ENCODE measurements around the gene CCDC180.
"Not testable (repeated sequence)": the region's sequence is repeated elsewhere in the genome, so short reads cannot be mapped to it uniquely, and the experiment has no call there.

The CCDC180 gene

GRCh38 chr9:97311798-97312500 is 4.5 kb downstream of the CCDC180 start:
- no peak for DNase-seq

- no peak for DNase-seq
Measured at GRCh38 chr9:97312556-97312955, 5.1 kb downstream of the CCDC180 start.

- no peak for DNase-seq
Measured at GRCh38 chr9:97313243-97313642, 5.8 kb downstream of the CCDC180 start.

- no peak for DNase-seq
Measured at GRCh38 chr9:97313746-97314145, 6.3 kb downstream of the CCDC180 start.

- no peak for DNase-seq
Measured at GRCh38 chr9:97314503-97314902, 7.0 kb downstream of the CCDC180 start.

GRCh38 chr9:97315550-97315949 is 8.1 kb downstream of the CCDC180 start:
- DNase-seq = no peak

GRCh38 chr9:97316904-97317303 is 9.4 kb downstream of the CCDC180 start:
- DNase-seq = no peak

- no peak for DNase-seq
Measured at GRCh38 chr9:97318433-97318832, 11.0 kb downstream of the CCDC180 start.

GRCh38 chr9:97319395-97319794 is 11.9 kb downstream of the CCDC180 start:
- DNase-seq = no peak

GRCh38 chr9:97320080-97320642 is 12.7 kb downstream of the CCDC180 start:
- no peak for DNase-seq

- DNase-seq = no peak
Measured at GRCh38 chr9:97321251-97321650, 13.8 kb downstream of the CCDC180 start.

- no peak for DNase-seq
Measured at GRCh38 chr9:97321691-97322090, 14.2 kb downstream of the CCDC180 start.

GRCh38 chr9:97322105-97322504 is 14.6 kb downstream of the CCDC180 start:
- no peak for DNase-seq

- no peak for DNase-seq
Measured at GRCh38 chr9:97324954-97325353, 17.5 kb downstream of the CCDC180 start.

- no peak for DNase-seq
Measured at GRCh38 chr9:97327562-97327961, 20.1 kb downstream of the CCDC180 start.

GRCh38 chr9:97332993-97333392 is 25.5 kb downstream of the CCDC180 start:
- DNase-seq = no peak

- not testable (repeated sequence) for DNase-seq
Measured at GRCh38 chr9:97335622-97336021, 28.2 kb downstream of the CCDC180 start.

GRCh38 chr9:97348871-97349270 is 41.4 kb downstream of the CCDC180 start:
- no peak for DNase-seq

GRCh38 chr9:97349400-97349799 is 41.9 kb downstream of the CCDC180 start:
- no peak for DNase-seq

GRCh38 chr9:97354637-97355036 is 47.2 kb downstream of the CCDC180 start:
- DNase-seq = no peak

GRCh38 chr9:97357056-97357455 is 49.6 kb downstream of the CCDC180 start:
- no peak for DNase-seq
